Esophagus muscularis mucosa (tissue), 4 donors: ENCODE measurements around the gene TXNL4A. TPM values are rescaled to one million over a fixed set of nuclear protein-coding genes. Genes with fewer than 3 reads are reported as not detected.

Source experiments
- DNase-seq: peaks from one replicate; pipeline ENCODE4 v3.0.0-alpha.2; 2017; ENCODE audit errors: extremely low spot score
- H3K27ac ChIP-seq, 4 donors: fragments of 200-600 bp; sonication (generic); replicated peaks in 1 of 4; 1 replicate in 3 of 4; 2 replicates in 1 of 4; pipeline ENCODE4 v1.5.1; 2016 to 2019; ENCODE audit warnings: mild to moderate bottlenecking in 1 of 4
- H3K27me3 ChIP-seq, 4 donors: fragments of 200-600 bp; sonication (generic); one replicate each; pipeline versions ENCODE4 v1.5.1 to v1.6.0; 2016 to 2019
- H3K36me3 ChIP-seq, 4 donors: fragments of 200-600 bp; sonication (generic); one replicate each; pipeline ENCODE4 v1.5.1; 2016 to 2019
- H3K4me1 ChIP-seq, 4 donors: fragments of 200-600 bp; sonication (generic); one replicate each; pipeline ENCODE4 v1.5.1; 2016 to 2019
- H3K4me3 ChIP-seq, 4 donors: fragments of 200-600 bp; sonication (generic); 1 replicate in 2 of 4; 2 replicates in 2 of 4; pipeline ENCODE4 v1.5.1; 2016 to 2019; ENCODE audit warnings: mild to moderate bottlenecking in 4 of 4, moderate library complexity in 1 of 4
- H3K9me3 ChIP-seq, 4 donors: fragments of 200-600 bp; sonication (generic); 1 replicate in 3 of 4; 2 replicates in 1 of 4; pipeline ENCODE4 v1.5.1; 2016 to 2019
- CTCF ChIP-seq, 3 experiments: fragments of 200-600 bp in 2 of 3; fragments of 450-650 bp in 1 of 3; sonication (generic) in 2 of 3; IDR thresholded peaks; one replicate each; pipeline ENCODE4 v1.5.1; 2017 to 2019; ENCODE audit warnings: antibody characterized with exemption in 3 of 3, mild to moderate bottlenecking in 2 of 3, moderate library complexity in 1 of 3
- EP300 ChIP-seq: sonication (generic); formaldehyde crosslinking; IDR thresholded peaks from one replicate; pipeline ENCODE4 v1.6.1; 2017; ENCODE audit warnings: antibody characterized with exemption
- POLR2A ChIP-seq: fragments of 450-650 bp; IDR thresholded peaks from one replicate; pipeline ENCODE4 v1.6.1; 2017; ENCODE audit warnings: antibody characterized with exemption, moderate library complexity, mild to moderate bottlenecking, low read depth
- POLR2AphosphoS5 ChIP-seq, 2 donors: sonication (generic); formaldehyde crosslinking; IDR thresholded peaks; one replicate each; pipeline ENCODE4 v1.6.1; 2017; ENCODE audit warnings: antibody characterized with exemption in 2 of 2
- WGBS: methylation state at CpG from one replicate; pipeline ENCODE4 v1.1.5; 2018; 5-methylcytosine and 5-hydroxymethylcytosine counted together
- intact Hi-C: fragments of 100-400 bp; cut with DNase I; formaldehyde crosslinking; loops from one replicate; pipeline ENCODE4 v1.15.1; 2023
- total RNA-seq, 4 donors: library from RNA; depleted of rRNA; stranded (reverse); fragments of >200 nt; gene quantifications; one replicate each; pipeline versions ENCODE4 v1.1.0 to v1.2.1, GENCODE V29; 2016

The TXNL4A gene
- total RNA-seq, 4 donors from 2014 or later, result 21.6 to 44.9 (median 38.9) TPM

DNA sequence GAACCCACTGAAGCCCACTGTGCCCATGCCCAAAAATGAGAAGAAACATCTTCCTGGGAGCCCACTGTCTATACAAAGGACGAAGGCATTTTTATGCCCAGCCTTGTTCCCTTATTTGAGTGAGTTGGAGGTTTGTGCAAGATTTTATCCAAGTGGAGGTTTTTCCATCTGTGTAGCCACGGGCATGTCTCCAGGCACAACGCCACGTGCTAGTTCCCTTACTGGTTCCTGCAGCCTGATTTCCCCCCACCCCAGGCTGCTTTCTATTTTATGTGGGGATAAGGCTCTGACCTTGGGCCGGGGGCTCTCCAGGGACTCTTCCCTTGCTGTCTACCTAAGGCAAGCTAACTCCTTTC, 22.2 kb upstream of the TXNL4A start:
- DNase-seq, result no peak
- intact Hi-C loops, result no loop called here
- H3K4me1 ChIP-seq, result peaks cover 11 to 17% (median 14%) of the 10 kb centered on the region in 4 donors
- H3K4me3 ChIP-seq, result peak overlapping the region in 2 of 4 donors; percentile 6 to 23
- H3K36me3 ChIP-seq, result no peaks in the 10 kb centered on the region
- WGBS, result 48% methylated on average over 5 of the region's 5 CpGs
- TF ChIP-seq POLR2AphosphoS5 (IDR thresholded peaks at IDR 0.05) (no peak), CTCF (IDR thresholded peaks at IDR 0.05) (no peak)
- H3K27ac ChIP-seq, result peak overlapping the region; percentile 77 to 84 (median 78)
- H3K27me3 ChIP-seq, result no peaks in the 10 kb centered on the region
- peaks cover 0 to 36% (median 5%) of the 10 kb centered on the region in 4 donors for H3K9me3 ChIP-seq

- intact Hi-C loops, result no loop called here
- H3K9me3 ChIP-seq, result peaks cover 0 to 36% (median 4%) of the 10 kb centered on the region in 4 donors
- H3K36me3 ChIP-seq, result no peaks in the 10 kb centered on the region
These were observed 21.5 kb upstream of the TXNL4A start for GRCh38 chr18:80009661-80010550.

DNA sequence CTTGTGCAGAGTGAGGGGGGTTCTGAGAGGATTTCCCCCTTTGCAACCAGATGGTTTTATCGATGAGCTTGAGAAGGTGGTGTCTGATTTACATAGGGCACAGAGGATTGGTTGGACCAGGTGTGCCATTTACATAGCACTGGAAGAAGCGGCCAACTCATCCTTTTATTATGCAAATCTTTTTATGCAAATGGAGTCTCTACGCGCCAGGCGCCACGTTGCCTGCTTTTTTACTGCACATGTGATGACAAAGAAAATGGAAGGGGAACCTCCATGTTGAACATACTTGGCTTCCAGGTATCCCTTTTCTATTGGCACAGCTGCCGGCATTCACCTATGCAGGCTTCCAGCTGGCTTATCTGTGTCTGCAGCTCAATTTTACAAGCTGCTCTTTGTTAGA, 18.4 kb upstream of the TXNL4A start:
- H3K9me3 ChIP-seq, result peaks cover 0 to 11% (median 0%) of the 10 kb centered on the region in 4 donors
- WGBS, result 80% methylated on average over 7 of the region's 7 CpGs

More at GRCh38 chr18:80009661-80010550, 21.5 kb upstream of the TXNL4A start:
- DNase-seq, result peak; percentile 96
- 80% methylated on average over 11 of the region's 16 CpGs for WGBS
- Histone ChIP-seq H3K27me3 (no peaks in the 10 kb centered on the region), H3K27ac (peak overlapping the region; percentile 77 to 84 (median 78)), H3K4me3 (peak overlapping the region in 2 of 4 donors; percentile 6 to 23), H3K4me1 (peaks cover 11 to 17% (median 14%) of the 10 kb centered on the region in 4 donors)
- TF ChIP-seq CTCF (IDR thresholded peaks at IDR 0.05) (no peak), POLR2AphosphoS5 (IDR thresholded peaks at IDR 0.05) (peak; percentile 81 to 87)

DNA sequence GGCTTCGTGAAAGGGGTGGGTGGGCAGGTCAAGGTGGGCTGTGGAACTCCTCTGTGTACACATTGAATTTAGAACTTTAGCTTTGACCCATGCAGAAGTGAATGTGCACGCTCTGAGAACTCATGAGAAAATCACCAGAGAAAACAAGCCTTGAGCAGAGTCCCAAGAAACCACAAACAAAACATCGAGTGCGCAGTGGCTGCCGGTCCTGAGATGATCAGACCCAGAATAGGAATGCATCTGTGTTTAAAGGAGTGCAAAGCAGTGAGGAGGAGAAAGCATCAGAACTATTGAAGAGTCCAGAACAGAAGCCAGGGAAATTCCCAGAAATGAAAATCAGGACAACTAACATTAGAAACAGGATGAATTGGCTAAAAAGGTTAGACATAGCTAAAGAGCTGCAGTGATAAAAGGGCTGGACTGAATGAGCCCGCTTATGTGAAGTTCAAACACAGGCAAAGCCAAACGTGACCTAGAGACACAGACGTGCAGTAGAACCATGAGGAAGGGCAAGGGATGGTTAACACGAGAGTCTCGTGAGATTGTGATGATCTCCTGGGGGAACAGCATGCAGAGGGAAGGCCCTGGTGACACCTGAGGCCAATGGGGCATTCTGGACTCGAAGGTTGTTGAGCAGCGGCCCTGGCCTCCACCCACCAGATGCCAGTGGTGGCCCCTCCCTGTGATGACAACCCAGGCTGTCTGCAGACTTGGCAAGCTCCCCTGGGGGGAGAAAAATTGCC, 16.4 kb upstream of the TXNL4A start:
- no peaks in the 10 kb centered on the region for H3K27me3 ChIP-seq
- 89% methylated on average over 12 of the region's 12 CpGs for WGBS
- no peaks in the 10 kb centered on the region for H3K36me3 ChIP-seq
- intact Hi-C loops, result no loop called here
- TF ChIP-seq POLR2AphosphoS5 (IDR thresholded peaks at IDR 0.05), result no peak
- TF ChIP-seq EP300, result no peak
- no peak for TF ChIP-seq CTCF (IDR thresholded peaks at IDR 0.05)
- TF ChIP-seq POLR2A, result no peak
- DNase-seq, result no peak
- H3K9me3 ChIP-seq, result peaks cover 0 to 6% (median 0%) of the 10 kb centered on the region in 4 donors
- H3K4me3 ChIP-seq, result no peak overlapping the region
- no peak overlapping the region for H3K27ac ChIP-seq
- peaks cover 2 to 6% (median 3%) of the 10 kb centered on the region in 4 donors for H3K4me1 ChIP-seq

More for the DNA sequence above, 18.4 kb upstream of the TXNL4A start:
- Histone ChIP-seq H3K4me3 (no peak overlapping the region), H3K27me3 (no peaks in the 10 kb centered on the region), H3K4me1 (peaks cover 11 to 17% (median 14%) of the 10 kb centered on the region in 4 donors), H3K36me3 (no peaks in the 10 kb centered on the region), H3K27ac (no peak overlapping the region)
- intact Hi-C loops, result no loop called here
- no peak for DNase-seq
- TF ChIP-seq POLR2AphosphoS5 (IDR thresholded peaks at IDR 0.05), result no peak
- TF ChIP-seq EP300, result no peak
- no peak for TF ChIP-seq CTCF (IDR thresholded peaks at IDR 0.05)
- TF ChIP-seq POLR2A, result no peak
